IMR-90 (cell line): Measurements from ENCODE around the gene COMMD1. TPM values are rescaled to one million over a fixed set of nuclear protein-coding genes. Genes with fewer than 3 reads are reported as not detected.

Source experiments
- ATAC-seq: fragments of 200-7000 bp; cut with Tn5 transposase; 2 replicates; pipeline ENCODE4 v1.9.1; 2020; ENCODE audit warnings: low read depth, mild to moderate bottlenecking, moderate library complexity
- BruUV-seq: library from RNA; stranded (reverse); fragments of 400-500 nt; replicated peaks from 2 replicates; lab custom pipeline; 2021; lab: Mats Ljungman, UMichigan
- CTCF ChIA-PET: fragments of 300-600 bp; formaldehyde crosslinking; extraction: SDS; loops from one replicate; lab custom pipeline; 2021; ENCODE audit warnings: antibody characterized with exemption; lab: Yijun Ruan, JAX
- POLR2A ChIA-PET: fragments of 300-600 bp; sonication (Branson Sonifier 250); formaldehyde crosslinking; loops from one replicate; lab custom pipeline; 2022; ENCODE audit warnings: antibody characterized with exemption; ENCODE audit not compliant: unreplicated experiment; lab: Charles Lee
- DNase-seq: peaks from one replicate; pipeline ENCODE4 v3.0.0; 2013
- H2AFZ ChIP-seq: replicated peaks from 2 replicates; pipeline ENCODE3; 2013; ENCODE audit warnings: low read length, mild to moderate bottlenecking; ENCODE audit not compliant: poor library complexity
- H2AK5ac ChIP-seq: 2 replicates; pipeline ENCODE4 v1.6.1; 2013; ENCODE audit warnings: low read depth, low read length, inconsistent platforms
- H2AK9ac ChIP-seq: replicated peaks from 2 replicates; pipeline ENCODE3; 2013; ENCODE audit warnings: mild to moderate bottlenecking, low read depth, low read length, moderate library complexity; ENCODE audit not compliant: poor library complexity
- H2BK120ac ChIP-seq: 2 replicates; pipeline ENCODE4 v1.6.1; 2013; ENCODE audit warnings: low read depth, low read length, inconsistent platforms
- H2BK15ac ChIP-seq: 3 replicates; pipeline ENCODE4 v1.6.1; 2013; ENCODE audit warnings: low read depth, low read length, inconsistent platforms
- H2BK20ac ChIP-seq: 2 replicates; pipeline ENCODE4 v1.6.1; 2013; ENCODE audit warnings: low read depth, mild to moderate bottlenecking, inconsistent platforms, low read length, moderate library complexity
- H2BK5ac ChIP-seq: 2 replicates; pipeline ENCODE4 v1.6.1; 2013; ENCODE audit warnings: mild to moderate bottlenecking, low read depth, low read length, inconsistent platforms; ENCODE audit not compliant: poor library complexity, severe bottlenecking
- H3K14ac ChIP-seq: replicated peaks from 2 replicates; pipeline ENCODE4 v1.6.1; 2013; ENCODE audit warnings: low read depth, low read length, inconsistent platforms
- H3K18ac ChIP-seq: 2 replicates; pipeline ENCODE4 v1.6.1; 2013; ENCODE audit warnings: low read depth, low read length, control low read depth
- H3K23ac ChIP-seq: 2 replicates; pipeline ENCODE4 v1.6.1; 2013; ENCODE audit warnings: low read depth, low read length, inconsistent platforms
- H3K27ac ChIP-seq: 2 replicates; pipeline ENCODE4 v1.5.1; 2013; ENCODE audit warnings: mild to moderate bottlenecking, control low read depth, low read length; ENCODE audit not compliant: insufficient read depth
- H3K27me3 ChIP-seq: 2 replicates; pipeline ENCODE4 v1.6.1; 2013; ENCODE audit warnings: low read length; ENCODE audit not compliant: control insufficient read depth, insufficient read depth
- H3K36me3 ChIP-seq: 2 replicates; pipeline ENCODE4 v1.6.1; 2013; ENCODE audit warnings: low read length, mixed read lengths; ENCODE audit not compliant: control insufficient read depth, insufficient read depth
- H3K4ac ChIP-seq: 2 replicates; pipeline ENCODE4 v1.6.1; 2013; ENCODE audit warnings: low read depth, low read length, inconsistent platforms
- H3K4me1 ChIP-seq: 2 replicates; pipeline ENCODE4 v1.6.1; 2013; ENCODE audit warnings: low read length, mixed read lengths; ENCODE audit not compliant: control insufficient read depth, insufficient read depth
- H3K4me2 ChIP-seq: 2 replicates; pipeline ENCODE4 v1.6.1; 2013; ENCODE audit warnings: low read depth, mild to moderate bottlenecking, control low read depth, low read length, moderate library complexity
- H3K4me3 ChIP-seq: 2 replicates; pipeline ENCODE4 v1.5.1; 2013; ENCODE audit warnings: low read depth, mild to moderate bottlenecking, control low read depth, low read length, moderate library complexity; ENCODE audit not compliant: insufficient read depth
- H3K56ac ChIP-seq: 2 replicates; pipeline ENCODE4 v1.6.1; 2013; ENCODE audit warnings: low read length, inconsistent platforms; ENCODE audit not compliant: insufficient read depth; ENCODE audit errors: extremely low read depth
- H3K79me1 ChIP-seq, 2 experiments: 2 replicates each; pipeline ENCODE4 v1.6.1; 2013; ENCODE audit warnings: low read length in 2 of 2, inconsistent platforms in 1 of 2, low read depth in 1 of 2
- H3K9ac ChIP-seq: 2 replicates; pipeline ENCODE4 v1.6.1; 2013; ENCODE audit warnings: low read depth, low read length, control low read depth
- H3K9me1 ChIP-seq: 2 replicates; pipeline ENCODE4 v1.6.1; 2013; ENCODE audit warnings: low read length, inconsistent platforms; ENCODE audit not compliant: insufficient read depth
- H3K9me3 ChIP-seq: 2 replicates; pipeline ENCODE4 v1.6.1; 2013; ENCODE audit warnings: low read length; ENCODE audit not compliant: control insufficient read depth, insufficient read depth
- H4K20me1 ChIP-seq: 2 replicates; pipeline ENCODE4 v1.6.1; 2013; ENCODE audit warnings: low read length, inconsistent platforms; ENCODE audit not compliant: insufficient read depth
- H4K5ac ChIP-seq: 2 replicates; pipeline ENCODE4 v1.6.1; 2013; ENCODE audit warnings: mild to moderate bottlenecking, low read depth, low read length, control low read depth
- H4K8ac ChIP-seq, 2 experiments: 2 replicates each; pipeline ENCODE4 v1.6.1; 2013; ENCODE audit warnings: low read depth in 2 of 2, low read length in 2 of 2, control low read depth in 1 of 2, inconsistent platforms in 1 of 2
- H4K91ac ChIP-seq: 2 replicates; pipeline ENCODE4 v1.6.1; 2013; ENCODE audit warnings: low read depth, low read length, inconsistent platforms; ENCODE audit not compliant: insufficient read depth
- FOS ChIP-seq: fragments of 150-350 bp; IDR thresholded peaks from 2 replicates; pipeline ENCODE4 v1.6.1; 2016; ENCODE audit warnings: low read depth, low read length
- MXI1 ChIP-seq: IDR thresholded peaks from 2 replicates; pipeline ENCODE4 v1.6.1; 2012; ENCODE audit warnings: low read depth, mild to moderate bottlenecking, low read length, moderate library complexity, borderline replicate concordance
- RAD21 ChIP-seq: IDR thresholded peaks from 2 replicates; pipeline ENCODE4 v1.6.1; 2012; ENCODE audit warnings: low read length, improper control_type of control experiment
- SMC3 ChIP-seq: fragments of 150-350 bp; IDR thresholded peaks from 2 replicates; pipeline ENCODE4 v1.6.1; 2016; ENCODE audit warnings: low read depth, mild to moderate bottlenecking, antibody characterized with exemption, low read length, moderate library complexity
- WGBS, 2 experiments: methylation state at CpG; one replicate each; pipeline versions ENCODE4 v1.1.5 to v1.1.7; 2013; ENCODE audit warnings: missing lambda C conversion rate in 2 of 2; ENCODE audit not compliant: insufficient read length in 1 of 2; ENCODE audit errors: extremely low coverage in 2 of 2; 5-methylcytosine and 5-hydroxymethylcytosine counted together
- dilution Hi-C: fragments of 300-500 bp; cut with HindIII; formaldehyde crosslinking; loops from one replicate; pipeline ENCODE4 v1.14.3; 2018; ENCODE audit warnings: low sequenced_read_pairs; ENCODE audit not compliant: unreplicated experiment
- in situ Hi-C: fragments of 300-500 bp; cut with MboI; formaldehyde crosslinking; loops from 3 replicates; pipeline ENCODE4 v1.14.3; 2019; ENCODE audit warnings: low sequenced_read_pairs, inconsistent platforms, mixed read lengths
- intact Hi-C: fragments of 100-400 bp; cut with micrococcal nuclease; formaldehyde crosslinking; loops from 2 replicates; pipeline ENCODE4 v1.10.0; 2022
- polyA plus RNA-seq, 3 experiments: library from polyadenylated mRNA; depleted of rRNA; stranded (reverse); fragments of >200 nt; gene quantifications; 2 replicates each; pipeline ENCODE4 v1.2.3, GENCODE V29; 2012; ENCODE audit warnings: low replicate concordance in 1 of 3
- total RNA-seq: library from RNA; depleted of rRNA; stranded (reverse); fragments of >200 nt; gene quantifications from 2 replicates; pipeline ENCODE4 v1.2.3, GENCODE V29; 2012

Gene COMMD1
- total and polyA plus RNA-seq, 2 of the 4 experiments (the other 2 are of a cell fraction) = 42.8 to 60.4 TPM

- TF ChIP-seq MXI1 = no peak
- no peak for TF ChIP-seq RAD21
- TF ChIP-seq FOS = no peak
- TF ChIP-seq SMC3 = no peak
- no peak overlapping the region for H4K8ac ChIP-seq
- POLR2A ChIA-PET = no interaction called here
- no peaks in the 10 kb centered on the region for H3K4me1 ChIP-seq
- no peak overlapping the region for H3K4me2 ChIP-seq
- H3K9ac ChIP-seq = no peak overlapping the region
- no peak overlapping the region for H3K27ac ChIP-seq
- in situ Hi-C loops = no loop called here
- H3K9me3 ChIP-seq = no peaks in the 10 kb centered on the region
- no peak overlapping the region for H2BK120ac ChIP-seq
- no peak overlapping the region for H3K14ac ChIP-seq
- H4K91ac ChIP-seq = no peak overlapping the region
- H4K20me1 ChIP-seq = no peaks in the 10 kb centered on the region
- H3K18ac ChIP-seq = no peak overlapping the region
- H3K4ac ChIP-seq = no peak overlapping the region
- no peak overlapping the region for H2BK15ac ChIP-seq
- H3K23ac ChIP-seq = no peak overlapping the region
- H3K4me3 ChIP-seq = no peak overlapping the region
- no peak overlapping the region for H2BK20ac ChIP-seq
- H3K9me1 ChIP-seq = no peaks in the 10 kb centered on the region
- H2AK5ac ChIP-seq = no peak overlapping the region
- H3K79me1 ChIP-seq = no peaks in the 10 kb centered on the region
- no TSS peak for BruUV-seq
- no peak for ATAC-seq
- dilution Hi-C loops = no loop called here
- H3K36me3 ChIP-seq = no peaks in the 10 kb centered on the region
- H2AFZ ChIP-seq = no peak overlapping the region
- no peak overlapping the region for H3K56ac ChIP-seq
- H4K5ac ChIP-seq = no peak overlapping the region
- no peak for DNase-seq
- no peak overlapping the region for H2BK5ac ChIP-seq
- WGBS, 2 experiments = 63% methylated on average over 2 of the region's 3 CpGs; no CpG with 5 or more reads in 1 of the 2 experiments
- peaks cover 3% of the 10 kb centered on the region for H3K27me3 ChIP-seq
- intact Hi-C loops = no loop called here
- CTCF ChIA-PET = no interaction called here
- H2AK9ac ChIP-seq = no peak overlapping the region
These were observed 276.4 kb downstream of the COMMD1 start for GRCh38 chr2:62181843-62182242.
